Neural cell (in vitro differentiated cells): ENCODE results near the gene ITIH2. TPM values are rescaled to one million over a fixed set of nuclear protein-coding genes. Genes with fewer than 3 reads are reported as not detected.
A peak's percentile ranks its signal among the peaks of the same experiment; 100 is the strongest.

Experiments
- H2AFZ ChIP-seq: fragments of 200-600, 300-800 bp; sonication (generic), shearing (Covaris generic); 2 replicates; pipeline ENCODE4 v1.6.0; 2014; ENCODE audit warnings: low read depth, mild to moderate bottlenecking, antibody characterized with exemption, low read length, moderate library complexity
- H3F3A ChIP-seq: fragments of 200-600 bp; shearing (Covaris generic); 2 replicates; pipeline ENCODE4 v1.6.1; 2016; ENCODE audit warnings: mild to moderate bottlenecking, moderate library complexity, mixed read lengths, antibody characterized with exemption, low read length; ENCODE audit not compliant: insufficient read depth, poor library complexity, severe bottlenecking
- H3K27ac ChIP-seq: fragments of 200-600, 300-800 bp; sonication (generic), shearing (Covaris generic); 2 replicates; pipeline ENCODE4 v1.5.1; 2014; ENCODE audit warnings: mild to moderate bottlenecking, low read length, moderate library complexity
- H3K27me3 ChIP-seq: fragments of 300-800, 200-600 bp; sonication (generic), shearing (Covaris generic); 2 replicates; pipeline ENCODE4 v1.6.0; 2014; ENCODE audit warnings: mild to moderate bottlenecking, low read depth, low read length, moderate library complexity; ENCODE audit not compliant: insufficient read depth
- H3K36me3 ChIP-seq: fragments of 300-800, 200-600 bp; sonication (generic), shearing (Covaris generic); 2 replicates; pipeline ENCODE4 v1.5.1; 2014; ENCODE audit warnings: mild to moderate bottlenecking, antibody characterized with exemption, low read length, moderate library complexity; ENCODE audit not compliant: insufficient read depth
- H3K4me2 ChIP-seq: fragments of 300-800, 200-600 bp; sonication (generic), shearing (Covaris generic); 2 replicates; pipeline ENCODE4 v1.6.0; 2014; ENCODE audit warnings: mild to moderate bottlenecking, low read length
- H3K4me3 ChIP-seq: fragments of 300-800, 200-600 bp; sonication (generic), shearing (Covaris generic); 2 replicates; pipeline ENCODE4 v1.5.1; 2014; ENCODE audit warnings: mild to moderate bottlenecking, low read length, moderate library complexity
- H3K79me2 ChIP-seq: fragments of 200-600 bp; shearing (Covaris generic); replicated peaks from 2 replicates; pipeline ENCODE4 v1.6.0; 2014; ENCODE audit warnings: mild to moderate bottlenecking, low read length, moderate library complexity; ENCODE audit not compliant: insufficient read depth
- H3K9ac ChIP-seq: fragments of 300-800, 200-600 bp; sonication (generic), shearing (Covaris generic); 2 replicates; pipeline ENCODE4 v1.6.1; 2016; ENCODE audit warnings: mild to moderate bottlenecking, low read length, mixed read lengths
- H3K9me2 ChIP-seq: fragments of 200-600 bp; shearing (Covaris generic); 2 replicates; pipeline ENCODE4 v1.6.1; 2016; ENCODE audit warnings: mild to moderate bottlenecking, low read length, mixed read lengths; ENCODE audit not compliant: insufficient read depth
- H3K9me3 ChIP-seq: fragments of 200-600, 300-800 bp; sonication (generic), shearing (Covaris generic); 2 replicates; pipeline ENCODE4 v1.6.1; 2016; ENCODE audit warnings: mild to moderate bottlenecking, mixed run types, low read length, moderate library complexity, mixed read lengths
- H4K20me1 ChIP-seq: fragments of 200-600 bp; shearing (Covaris generic); 2 replicates; pipeline ENCODE4 v1.6.1; 2016; ENCODE audit warnings: mild to moderate bottlenecking, mixed run types; ENCODE audit not compliant: insufficient read depth
- EP300 ChIP-seq: fragments of 450-650 bp; conservative IDR thresholded peaks from 2 replicates; pipeline ENCODE4 v1.6.1; 2014; ENCODE audit warnings: antibody characterized with exemption, mild to moderate bottlenecking, moderate library complexity; ENCODE audit not compliant: poor library complexity, severe bottlenecking
- EZH2 ChIP-seq: fragments of 200-600, 300-800 bp; shearing (Covaris generic), sonication (generic); IDR thresholded peaks from 2 replicates; pipeline ENCODE4 v1.6.1; 2014; ENCODE audit warnings: antibody characterized with exemption, low read length, borderline replicate concordance, mild to moderate bottlenecking; ENCODE audit not compliant: insufficient read depth, poor library complexity, severe bottlenecking
- MXI1 ChIP-seq: fragments of 450-650 bp; conservative IDR thresholded peaks from 2 replicates; pipeline ENCODE4 v1.6.1; 2014; ENCODE audit warnings: antibody characterized with exemption, mild to moderate bottlenecking; ENCODE audit not compliant: poor library complexity, severe bottlenecking
- POLR2AphosphoS5 ChIP-seq: IDR thresholded peaks from 2 replicates; pipeline ENCODE4 v1.6.1; 2012
- RAD21 ChIP-seq: fragments of 450-650 bp; conservative IDR thresholded peaks from 2 replicates; pipeline ENCODE4 v1.6.1; 2014; ENCODE audit warnings: antibody characterized with exemption, mild to moderate bottlenecking, moderate library complexity
- SMC3 ChIP-seq: fragments of 450-650 bp; conservative IDR thresholded peaks from 2 replicates; pipeline ENCODE4 v1.6.1; 2014; ENCODE audit warnings: antibody characterized with exemption, mild to moderate bottlenecking, moderate library complexity; ENCODE audit not compliant: poor library complexity
- TAF1 ChIP-seq: IDR thresholded peaks from 2 replicates; pipeline ENCODE4 v1.6.1; 2012; ENCODE audit warnings: low read depth
- polyA plus RNA-seq: library from polyadenylated mRNA; depleted of rRNA; stranded (reverse); fragments of >200 nt; gene quantifications from 2 replicates; pipeline ENCODE4 v1.2.3, GENCODE V29; 2014
- TF ChIP-seq, protein P1 (sequence below): IDR thresholded peaks from 2 replicates; pipeline ENCODE4 v1.6.1; 2012; ENCODE audit warnings: borderline replicate concordance
- TF ChIP-seq, protein P2 (sequence below): fragments of 450-650 bp; IDR thresholded peaks from 2 replicates; pipeline ENCODE4 v1.5.1; 2014; ENCODE audit warnings: antibody characterized with exemption, mild to moderate bottlenecking, moderate library complexity; ENCODE audit not compliant: poor library complexity, severe bottlenecking

ITIH2 gene
- polyA plus RNA-seq, 1 donor from 2014 or later: not detected

DNA sequence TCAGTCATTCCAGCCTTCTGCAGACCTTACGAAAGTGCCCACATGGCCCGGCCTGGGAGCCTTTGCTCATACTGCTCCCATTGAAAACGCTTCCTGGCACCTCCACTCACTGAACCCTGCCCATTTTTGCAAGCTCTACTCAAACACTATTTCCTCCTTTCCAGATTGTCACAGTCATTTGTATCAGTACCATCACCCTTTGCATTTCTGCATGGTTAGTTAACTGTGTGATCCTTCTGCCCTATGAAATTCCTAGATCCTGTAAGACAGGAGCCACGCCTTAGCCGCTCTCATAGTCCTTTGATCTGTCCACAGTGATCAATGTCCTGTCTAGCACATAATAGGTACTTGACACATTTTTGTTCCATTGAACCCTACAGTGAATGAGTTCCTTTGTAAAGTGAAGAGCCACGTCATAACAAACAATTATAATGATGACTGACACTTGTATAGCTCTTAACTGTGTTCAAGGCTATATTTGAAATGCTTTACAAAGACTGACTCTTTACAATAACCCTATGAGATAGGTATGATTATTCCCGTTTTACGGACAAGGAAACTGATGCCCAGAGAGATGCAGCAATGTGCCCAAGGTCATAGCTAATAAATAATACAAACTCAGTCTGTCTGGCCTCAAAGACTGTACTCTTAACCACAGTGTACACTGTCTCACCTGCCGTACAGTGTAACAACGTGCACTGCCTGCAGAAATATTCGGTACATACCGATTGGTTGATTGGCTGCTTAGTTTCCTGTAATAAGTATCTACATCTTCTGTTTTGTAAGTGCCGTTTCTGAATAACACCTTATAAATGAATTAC is 16.6 kb upstream of the ITIH2 start:
- Histone ChIP-seq H3K36me3 (no peaks in the 10 kb centered on the region), H3K4me3 (no peak overlapping the region), H3F3A (no peaks in the 10 kb centered on the region), H3K27ac (no peak overlapping the region), H4K20me1 (no peaks in the 10 kb centered on the region), H3K9me2 (no peaks in the 10 kb centered on the region), H3K79me2 (no peaks in the 10 kb centered on the region), H3K4me2 (no peak overlapping the region), H3K9me3 (peaks cover 6% of the 10 kb centered on the region), H2AFZ (no peak overlapping the region), H3K9ac (no peak overlapping the region), H3K27me3 (no peaks in the 10 kb centered on the region)
- TF ChIP-seq SMC3 (no peak), EZH2 (no peak), TAF1 (no peak), RAD21 (no peak), MXI1 (no peak), POLR2AphosphoS5 (peak; percentile 92), EP300 (peak; percentile 98)
- TF ChIP-seq, protein P1, sequence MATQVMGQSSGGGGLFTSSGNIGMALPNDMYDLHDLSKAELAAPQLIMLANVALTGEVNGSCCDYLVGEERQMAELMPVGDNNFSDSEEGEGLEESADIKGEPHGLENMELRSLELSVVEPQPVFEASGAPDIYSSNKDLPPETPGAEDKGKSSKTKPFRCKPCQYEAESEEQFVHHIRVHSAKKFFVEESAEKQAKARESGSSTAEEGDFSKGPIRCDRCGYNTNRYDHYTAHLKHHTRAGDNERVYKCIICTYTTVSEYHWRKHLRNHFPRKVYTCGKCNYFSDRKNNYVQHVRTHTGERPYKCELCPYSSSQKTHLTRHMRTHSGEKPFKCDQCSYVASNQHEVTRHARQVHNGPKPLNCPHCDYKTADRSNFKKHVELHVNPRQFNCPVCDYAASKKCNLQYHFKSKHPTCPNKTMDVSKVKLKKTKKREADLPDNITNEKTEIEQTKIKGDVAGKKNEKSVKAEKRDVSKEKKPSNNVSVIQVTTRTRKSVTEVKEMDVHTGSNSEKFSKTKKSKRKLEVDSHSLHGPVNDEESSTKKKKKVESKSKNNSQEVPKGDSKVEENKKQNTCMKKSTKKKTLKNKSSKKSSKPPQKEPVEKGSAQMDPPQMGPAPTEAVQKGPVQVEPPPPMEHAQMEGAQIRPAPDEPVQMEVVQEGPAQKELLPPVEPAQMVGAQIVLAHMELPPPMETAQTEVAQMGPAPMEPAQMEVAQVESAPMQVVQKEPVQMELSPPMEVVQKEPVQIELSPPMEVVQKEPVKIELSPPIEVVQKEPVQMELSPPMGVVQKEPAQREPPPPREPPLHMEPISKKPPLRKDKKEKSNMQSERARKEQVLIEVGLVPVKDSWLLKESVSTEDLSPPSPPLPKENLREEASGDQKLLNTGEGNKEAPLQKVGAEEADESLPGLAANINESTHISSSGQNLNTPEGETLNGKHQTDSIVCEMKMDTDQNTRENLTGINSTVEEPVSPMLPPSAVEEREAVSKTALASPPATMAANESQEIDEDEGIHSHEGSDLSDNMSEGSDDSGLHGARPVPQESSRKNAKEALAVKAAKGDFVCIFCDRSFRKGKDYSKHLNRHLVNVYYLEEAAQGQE: peak; percentile 44
- TF ChIP-seq, protein P2, sequence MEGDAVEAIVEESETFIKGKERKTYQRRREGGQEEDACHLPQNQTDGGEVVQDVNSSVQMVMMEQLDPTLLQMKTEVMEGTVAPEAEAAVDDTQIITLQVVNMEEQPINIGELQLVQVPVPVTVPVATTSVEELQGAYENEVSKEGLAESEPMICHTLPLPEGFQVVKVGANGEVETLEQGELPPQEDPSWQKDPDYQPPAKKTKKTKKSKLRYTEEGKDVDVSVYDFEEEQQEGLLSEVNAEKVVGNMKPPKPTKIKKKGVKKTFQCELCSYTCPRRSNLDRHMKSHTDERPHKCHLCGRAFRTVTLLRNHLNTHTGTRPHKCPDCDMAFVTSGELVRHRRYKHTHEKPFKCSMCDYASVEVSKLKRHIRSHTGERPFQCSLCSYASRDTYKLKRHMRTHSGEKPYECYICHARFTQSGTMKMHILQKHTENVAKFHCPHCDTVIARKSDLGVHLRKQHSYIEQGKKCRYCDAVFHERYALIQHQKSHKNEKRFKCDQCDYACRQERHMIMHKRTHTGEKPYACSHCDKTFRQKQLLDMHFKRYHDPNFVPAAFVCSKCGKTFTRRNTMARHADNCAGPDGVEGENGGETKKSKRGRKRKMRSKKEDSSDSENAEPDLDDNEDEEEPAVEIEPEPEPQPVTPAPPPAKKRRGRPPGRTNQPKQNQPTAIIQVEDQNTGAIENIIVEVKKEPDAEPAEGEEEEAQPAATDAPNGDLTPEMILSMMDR: no peak

DNA sequence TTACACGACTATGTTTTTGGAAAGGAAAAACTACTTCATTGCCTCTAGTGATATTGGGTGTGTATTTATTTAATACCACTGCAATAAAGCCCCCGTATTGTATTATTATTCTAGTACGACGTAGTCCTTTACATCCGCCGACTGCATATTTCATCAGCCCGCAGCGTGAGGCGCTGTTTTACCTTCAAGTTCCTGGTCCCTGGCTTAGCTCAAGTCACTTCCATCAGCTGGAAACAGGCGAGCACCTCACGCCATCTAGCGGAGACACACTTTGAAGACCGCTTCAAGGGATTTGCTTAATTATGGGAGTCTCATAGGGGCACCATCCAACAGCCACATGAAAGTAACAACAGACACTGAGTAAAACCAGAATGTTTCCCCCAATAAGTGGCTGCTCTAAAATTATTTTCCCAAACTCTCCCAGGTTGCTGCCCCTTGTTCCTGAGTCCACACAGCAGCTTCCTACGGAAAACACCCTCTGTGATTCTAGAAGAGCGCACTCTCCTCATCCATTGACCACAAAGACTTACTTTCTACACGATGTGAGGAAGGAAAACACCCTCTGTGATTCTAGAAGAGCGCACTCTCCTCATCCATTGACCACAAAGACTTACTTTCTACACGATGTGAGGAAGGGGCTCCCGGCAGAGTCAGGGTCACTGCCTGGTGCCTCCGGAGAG is 15.7 kb upstream of the ITIH2 start:
- Histone ChIP-seq H3K4me2 (no peak overlapping the region), H3K4me3 (no peak overlapping the region), H4K20me1 (no peaks in the 10 kb centered on the region), H3K9ac (no peak overlapping the region), H3K36me3 (no peaks in the 10 kb centered on the region), H3K9me3 (peaks cover 10% of the 10 kb centered on the region), H3K27ac (no peak overlapping the region), H2AFZ (no peak overlapping the region), H3F3A (no peaks in the 10 kb centered on the region), H3K79me2 (no peaks in the 10 kb centered on the region), H3K27me3 (no peaks in the 10 kb centered on the region), H3K9me2 (no peaks in the 10 kb centered on the region)
- TF ChIP-seq SMC3: peak; percentile 89
- TF ChIP-seq RAD21: peak; percentile 83
- TF ChIP-seq, protein P1: no peak
- TF ChIP-seq, protein P2: peak; percentile 96
- no peak for TF ChIP-seq EZH2
